HG03565 (cell line): ENCODE data around the gene SUGP1.

Source experiments
- ATAC-seq: cut with Tn5 transposase; IDR thresholded peaks from one replicate; pipeline ENCODE4 v1.9.1; 2021; ENCODE audit warnings: mild to moderate bottlenecking, moderate library complexity; ENCODE audit not compliant: unreplicated experiment

SUGP1 gene

DNA sequence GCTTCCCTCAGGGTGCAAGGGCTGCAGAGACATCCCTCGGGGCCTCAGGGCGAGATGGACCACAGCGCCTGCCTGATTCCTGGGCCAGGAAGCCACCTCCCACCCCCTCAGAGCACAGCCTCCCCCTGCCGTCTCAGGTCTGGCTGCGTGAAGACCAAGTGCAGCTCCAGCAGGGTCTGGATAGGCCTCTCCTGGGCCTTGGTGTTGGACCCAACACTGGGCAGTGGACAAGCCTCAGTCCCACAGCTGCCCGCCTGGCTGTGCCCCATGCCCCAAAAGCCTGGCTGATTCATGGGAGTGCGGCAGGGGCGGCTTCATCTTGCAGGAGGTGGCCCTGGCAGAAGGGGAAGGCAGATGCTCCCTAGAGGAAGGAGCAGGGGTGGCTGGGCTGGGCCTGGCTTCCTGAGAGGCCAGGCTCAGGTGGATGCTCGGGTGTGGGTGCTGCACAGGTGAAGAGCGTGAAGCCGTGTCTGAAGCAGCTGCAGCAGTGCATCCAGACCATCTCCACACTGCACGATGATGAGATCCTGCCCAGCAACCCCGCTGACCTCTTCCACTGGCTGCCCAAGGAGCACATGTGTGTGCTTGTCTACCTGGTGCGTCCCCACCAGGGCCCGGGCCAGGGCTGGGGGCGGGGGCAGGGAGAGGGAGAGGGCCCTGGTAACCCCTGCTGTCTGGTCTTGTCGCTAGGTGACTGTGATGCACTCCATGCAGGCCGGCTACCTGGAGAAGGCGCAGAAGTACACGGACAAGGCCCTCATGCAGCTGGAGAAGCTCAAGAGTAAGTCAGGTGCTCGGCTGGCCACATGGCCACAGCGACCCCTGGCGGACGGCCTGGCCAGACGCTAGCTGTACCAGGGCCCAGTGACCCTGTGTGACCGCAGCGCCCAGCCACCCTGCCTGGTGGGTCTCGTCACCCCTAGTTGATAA is 22.0 kb upstream of the SUGP1 start:
- no peak for ATAC-seq

DNA sequence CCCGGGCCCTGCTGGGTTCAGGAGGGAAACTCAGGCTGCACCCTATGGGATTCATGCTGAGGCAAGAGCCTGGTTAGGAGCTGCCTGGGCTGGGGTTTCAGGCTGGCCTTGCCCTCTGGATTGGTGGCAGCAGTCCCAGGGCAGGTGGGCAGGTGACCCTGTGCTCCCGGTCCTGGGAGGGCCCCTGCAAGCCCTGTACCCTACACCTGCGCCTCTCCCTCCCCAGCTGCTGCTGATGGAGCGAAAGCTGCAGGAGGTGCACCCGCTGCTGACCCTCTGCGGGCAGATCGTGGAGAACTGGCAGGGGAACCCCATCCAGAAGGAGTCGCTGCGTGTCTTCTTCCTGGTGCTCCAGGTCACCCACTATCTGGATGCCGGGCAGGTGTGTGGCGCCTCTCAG is 20.7 kb upstream of the SUGP1 start:
- no peak for ATAC-seq

DNA sequence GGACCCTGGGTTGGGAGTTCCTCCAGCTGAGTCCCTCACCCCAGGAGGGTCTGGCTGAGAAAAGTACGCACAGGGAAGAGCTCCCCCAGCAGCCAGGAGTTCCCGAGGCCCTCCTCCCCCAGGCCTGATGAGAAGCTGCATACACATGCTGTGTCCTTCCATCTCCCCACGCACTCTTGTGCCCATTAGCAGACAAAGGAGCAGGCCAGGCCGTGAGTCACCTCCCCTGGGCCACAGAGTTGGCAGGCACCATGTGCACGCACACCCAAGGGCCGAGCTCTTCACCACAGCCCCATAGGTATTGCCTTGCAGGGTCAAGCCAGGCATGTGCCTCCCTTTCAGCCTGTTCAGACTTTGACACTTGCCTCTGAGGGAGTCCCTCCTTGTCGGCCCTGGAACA is 17.8 kb upstream of the SUGP1 start:
- no peak for ATAC-seq

DNA sequence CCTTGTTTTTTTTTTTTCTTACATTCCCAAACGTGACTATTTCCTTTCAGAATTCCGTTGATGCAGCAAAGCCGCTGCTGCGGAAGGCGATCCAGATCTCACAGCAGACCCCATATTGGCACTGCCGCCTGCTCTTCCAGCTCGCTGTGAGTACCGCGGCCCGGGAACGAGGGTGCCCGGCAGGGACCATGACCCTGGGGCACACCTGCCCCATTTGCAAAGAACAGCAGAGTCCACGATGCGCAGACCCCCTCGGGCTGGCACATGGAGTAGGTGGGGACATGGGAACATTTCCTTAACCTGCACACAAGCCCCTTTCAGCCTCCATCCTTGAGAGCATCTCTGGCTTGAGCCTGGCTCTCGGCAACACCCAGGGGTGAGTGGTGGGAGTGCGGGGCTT is 16.8 kb upstream of the SUGP1 start:
- ATAC-seq, result no peak

DNA sequence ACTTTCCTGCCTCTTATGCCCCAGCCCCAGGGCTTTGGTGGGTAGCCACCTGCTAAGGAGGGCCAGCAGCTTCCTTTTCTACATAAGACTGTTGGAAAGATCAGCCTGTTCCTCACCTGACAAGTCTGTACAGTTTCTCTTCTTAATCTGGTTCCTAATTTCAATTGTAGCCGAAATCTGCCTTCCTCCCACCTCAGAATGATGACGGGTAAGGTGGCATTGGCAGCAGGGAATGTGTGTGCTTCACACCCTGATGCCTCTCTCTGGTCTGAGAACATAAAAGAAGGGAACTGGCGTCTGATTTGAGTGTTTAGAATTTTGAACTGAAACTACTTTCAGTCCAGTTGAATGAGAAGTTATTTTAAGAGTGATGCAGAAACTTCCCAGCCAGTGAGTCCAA is 16.3 kb upstream of the SUGP1 start:
- no peak for ATAC-seq

DNA sequence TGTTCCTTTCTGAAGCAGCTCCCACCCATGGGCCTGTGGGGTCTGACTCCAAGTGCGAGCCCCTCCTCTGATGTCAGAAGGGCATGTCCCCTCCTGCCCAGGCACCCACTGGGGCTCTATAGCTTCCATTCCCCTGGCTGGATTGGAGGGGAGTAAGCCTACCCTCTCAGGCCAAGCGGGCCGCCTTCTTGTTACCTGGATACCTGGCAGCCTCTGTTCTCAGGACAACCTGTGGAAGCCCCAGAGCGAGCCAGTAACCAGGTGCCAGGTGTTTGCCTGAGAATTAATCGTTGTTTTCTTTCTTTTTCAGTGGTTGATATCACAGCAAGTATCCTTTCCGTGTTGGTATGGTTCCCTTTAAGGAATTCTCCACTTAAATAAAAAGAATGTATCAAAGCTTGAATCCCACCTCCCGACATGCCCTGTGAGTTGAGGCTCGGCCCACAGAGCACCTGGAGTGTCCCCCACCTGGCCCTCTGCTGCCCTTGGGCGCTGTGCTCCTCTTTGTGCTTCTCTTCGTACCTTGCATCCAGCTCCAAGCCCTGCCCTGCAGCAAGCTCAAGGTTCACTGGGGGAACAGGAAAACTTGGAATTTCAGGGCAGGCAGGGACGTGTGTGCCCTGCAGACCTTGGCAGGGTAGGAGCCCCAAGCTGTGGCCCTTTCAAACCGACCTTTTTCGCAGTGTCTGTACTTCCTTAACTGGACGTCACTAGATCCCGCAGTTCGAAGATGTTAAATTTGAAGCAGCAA is 15.3 kb upstream of the SUGP1 start:
- no peak for ATAC-seq

DNA sequence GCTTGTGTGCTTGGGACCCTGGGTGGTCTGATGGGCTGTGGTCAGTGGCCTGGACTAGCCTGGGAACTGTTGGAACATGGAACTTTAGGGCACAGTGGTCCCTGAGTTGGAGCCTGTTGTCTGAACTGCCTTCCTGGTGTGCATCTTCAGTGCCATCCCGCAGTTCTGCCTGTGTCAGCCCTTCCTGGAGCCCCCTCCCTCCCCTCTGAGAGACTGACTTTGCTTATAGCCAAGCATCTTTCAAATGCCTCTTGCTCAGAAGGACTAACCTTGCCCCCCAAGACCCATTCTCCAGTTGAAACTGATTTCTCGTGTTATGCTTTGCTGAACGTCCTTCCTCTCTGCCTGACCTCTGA is 14.7 kb upstream of the SUGP1 start:
- no peak for ATAC-seq

DNA sequence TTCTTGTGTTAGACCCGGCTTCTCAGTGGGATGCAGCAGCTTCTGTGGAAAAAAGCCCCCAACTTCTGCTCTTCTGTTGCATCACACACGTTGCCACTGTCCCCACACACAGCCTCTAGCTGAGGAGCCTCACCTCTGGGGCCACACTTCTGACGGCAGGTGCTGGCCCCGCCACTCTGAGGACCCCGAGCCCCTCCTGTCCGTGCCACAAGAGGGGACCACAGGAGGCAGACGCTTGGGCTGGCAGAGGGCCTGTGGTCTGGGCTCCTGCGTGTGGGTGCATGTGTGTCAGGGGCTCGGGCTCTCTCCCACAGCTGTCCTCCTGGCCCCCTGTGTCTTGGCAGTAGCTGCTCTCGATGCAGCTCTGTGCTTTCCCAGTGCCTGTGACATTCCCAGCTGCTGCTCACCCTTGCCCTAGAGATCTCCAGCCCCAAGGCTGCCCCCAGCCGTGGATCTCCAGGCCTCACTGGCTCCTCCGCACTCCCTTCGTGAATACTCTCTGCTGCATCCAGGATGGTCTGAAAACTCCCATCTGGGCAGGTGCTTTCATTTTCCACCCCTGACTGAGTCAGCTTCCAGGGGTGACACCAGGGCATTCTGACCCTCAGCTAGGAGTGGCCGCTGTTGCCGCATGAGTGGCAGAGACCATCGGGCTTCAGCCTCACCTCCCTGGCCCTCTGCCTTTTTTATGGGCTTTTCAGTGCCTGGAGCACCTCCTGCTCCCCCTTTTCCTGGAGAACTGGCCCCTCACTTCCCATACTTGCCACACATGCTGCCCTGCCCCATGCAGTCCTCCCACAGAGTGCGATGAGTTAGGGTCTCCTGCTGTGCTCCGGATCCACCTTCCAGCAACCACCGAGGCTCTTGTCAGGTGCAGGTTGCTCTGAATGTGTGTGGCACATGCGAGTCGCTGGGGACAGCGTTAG is 14.0 kb upstream of the SUGP1 start:
- no peak for ATAC-seq

DNA sequence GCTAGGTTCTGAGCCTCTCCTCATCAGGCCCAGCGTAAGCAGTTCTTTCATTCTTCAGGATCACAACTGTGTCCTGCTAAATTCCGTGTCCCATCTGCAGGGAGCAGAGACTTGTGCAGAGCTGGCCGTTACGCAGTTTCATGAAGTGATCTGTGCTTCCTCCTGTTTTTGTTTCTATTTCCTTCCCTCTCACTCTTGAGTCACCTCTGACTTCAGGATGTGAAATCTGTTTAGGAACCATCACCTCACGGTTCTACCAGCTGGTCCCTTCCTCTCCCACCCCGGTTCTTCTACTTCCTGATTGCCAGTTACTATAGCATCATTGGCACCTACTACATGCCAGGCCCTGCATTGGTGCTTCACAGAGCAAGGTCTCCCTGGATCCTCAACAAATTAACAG is 8.8 kb upstream of the SUGP1 start:
- no peak for ATAC-seq

DNA sequence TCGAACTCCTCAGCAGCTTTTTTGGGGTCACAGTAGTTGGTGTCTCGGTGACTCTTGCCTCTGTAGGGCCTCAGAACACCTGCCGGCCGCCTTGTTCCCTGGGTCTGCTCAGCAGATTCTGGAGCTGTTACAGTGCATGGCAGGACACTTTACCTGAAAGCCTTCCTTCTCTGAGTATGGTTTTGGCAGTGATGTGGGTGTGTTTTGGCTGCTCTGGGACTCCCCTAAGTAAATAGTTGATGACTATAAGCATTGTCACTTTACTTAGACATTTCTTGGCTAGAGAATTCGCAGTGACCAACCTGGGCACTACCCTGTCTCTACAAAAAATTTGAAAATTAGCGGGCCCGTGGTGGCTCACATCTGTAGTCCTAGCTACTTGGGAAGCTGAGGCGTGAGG is 7.4 kb upstream of the SUGP1 start:
- no peak for ATAC-seq

DNA sequence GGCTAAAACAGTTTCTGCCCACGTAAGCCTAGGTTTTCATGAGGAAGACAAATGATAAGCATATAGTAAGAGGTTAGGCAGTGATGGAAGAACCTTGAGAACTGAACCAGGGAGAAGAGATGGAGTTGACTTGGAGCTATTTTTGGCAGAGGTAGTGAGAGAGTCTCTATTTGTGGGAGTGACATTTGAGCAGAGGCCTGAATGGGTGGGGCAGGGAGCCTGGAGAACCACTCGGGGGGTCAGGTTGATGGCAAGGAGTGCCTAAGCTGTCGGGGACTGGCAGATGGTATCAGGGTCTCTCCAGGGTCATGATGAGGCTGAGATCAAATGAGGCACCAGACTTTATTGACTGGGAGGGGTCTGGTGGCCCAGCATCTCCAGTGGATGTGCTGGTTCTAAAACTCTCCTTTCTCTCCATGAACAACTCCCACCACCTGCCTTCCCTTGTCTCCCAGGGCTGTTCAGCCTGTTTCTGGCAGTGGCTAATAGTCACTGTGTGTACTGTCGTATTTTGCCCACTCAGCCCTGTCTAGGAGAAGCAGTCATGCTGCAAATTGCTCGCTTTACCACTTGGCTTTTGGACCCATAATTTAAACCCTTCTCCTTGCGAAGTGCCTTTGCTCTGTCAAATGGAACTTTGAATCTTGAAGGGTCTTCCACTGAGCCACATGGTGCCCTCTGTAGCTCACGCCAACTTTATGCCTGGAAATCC is 3.9 kb upstream of the SUGP1 start:
- ATAC-seq, result no peak

DNA sequence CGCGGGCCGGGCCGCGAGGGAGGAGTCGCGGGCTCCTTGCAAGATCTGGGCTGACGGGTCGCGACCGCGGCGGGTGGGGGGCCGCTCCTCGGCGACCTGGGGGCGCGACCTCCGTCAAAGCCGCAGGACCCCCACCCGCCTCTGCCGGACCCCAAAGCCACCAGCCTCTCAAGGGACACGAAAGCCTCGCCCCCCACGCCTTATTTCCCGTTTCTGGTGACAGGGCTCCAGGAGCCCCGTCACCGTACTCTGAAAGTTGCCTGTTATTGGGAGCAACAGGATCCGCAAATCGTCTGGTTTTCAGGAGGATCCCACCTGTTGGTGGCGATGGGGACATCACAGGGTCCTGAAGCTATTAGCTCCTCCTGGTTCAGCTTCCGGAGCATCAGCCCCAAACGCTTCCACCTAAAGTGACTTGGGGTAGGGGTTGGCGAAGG is 850 bp upstream of the SUGP1 start:
- no peak for ATAC-seq

DNA sequence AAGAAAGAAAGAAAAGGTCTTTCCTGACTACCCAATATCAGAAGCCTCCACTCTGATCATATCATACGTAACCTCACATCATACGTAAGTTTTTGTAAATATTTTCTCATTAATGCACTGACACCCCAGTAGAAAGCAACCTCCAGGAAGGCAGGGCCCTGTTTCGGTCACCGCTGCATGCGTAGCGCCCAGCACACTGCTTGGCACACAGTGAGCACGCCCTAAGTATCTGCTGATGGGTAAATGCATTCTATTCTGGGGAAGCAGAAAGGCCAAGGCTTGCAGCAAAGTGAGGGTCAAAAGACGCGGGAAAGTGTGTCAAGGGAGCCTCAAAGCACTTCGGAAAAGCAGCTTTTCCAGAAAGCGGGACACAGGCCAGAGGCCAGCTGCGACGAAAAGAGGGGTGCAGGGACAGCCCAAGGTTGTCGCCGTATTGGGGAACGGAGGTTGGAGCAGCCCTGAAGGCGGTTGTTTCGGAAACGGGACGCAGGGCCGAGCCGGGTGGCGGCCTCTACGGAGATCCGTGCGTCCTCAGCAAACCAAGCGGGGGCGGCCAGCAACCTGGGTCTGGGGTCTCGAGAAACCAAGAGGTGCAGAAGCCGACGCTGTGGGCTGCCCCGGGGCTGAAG is 463 bp downstream of the SUGP1 start:
- no peak for ATAC-seq

DNA sequence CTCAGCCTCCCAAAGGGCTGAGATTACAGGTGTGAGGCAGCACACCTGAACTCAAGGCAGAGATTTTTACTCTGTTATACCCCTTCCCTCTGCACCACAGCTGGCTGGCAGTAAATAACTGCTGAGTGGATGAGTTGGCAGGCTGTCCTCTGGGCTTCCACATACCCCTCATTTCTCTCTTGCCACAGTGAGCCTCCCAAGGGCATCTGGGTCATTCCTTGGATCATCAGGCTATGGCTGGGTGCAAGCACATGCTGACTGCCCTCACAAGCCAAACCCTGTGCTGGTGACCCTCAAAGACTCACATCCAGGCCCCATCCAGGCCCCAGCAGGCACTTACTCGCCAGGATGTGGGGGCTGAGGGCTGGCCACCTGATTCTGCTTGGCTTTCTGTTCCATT is 4.2 kb downstream of the SUGP1 start:
- no peak for ATAC-seq

DNA sequence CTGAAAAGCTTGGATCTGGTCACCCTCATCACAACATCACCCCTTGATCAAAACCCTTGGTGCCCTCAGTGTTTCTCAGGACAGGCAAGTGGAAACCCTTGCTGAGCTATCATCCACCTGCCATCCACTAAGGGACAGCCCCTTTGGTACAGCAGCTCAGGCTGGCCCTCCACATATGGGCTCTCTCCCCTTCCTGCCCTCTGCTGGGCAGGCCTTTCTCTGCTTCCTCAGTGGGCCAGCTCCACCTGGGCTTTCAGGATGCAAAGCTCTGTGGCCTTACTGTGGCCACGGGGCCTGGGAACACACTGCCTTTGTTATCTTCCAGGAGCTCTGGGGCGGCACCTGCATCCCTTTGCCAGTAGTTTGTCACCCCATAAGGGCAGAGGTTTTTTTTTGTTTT is 4.9 kb downstream of the SUGP1 start:
- no peak for ATAC-seq

DNA sequence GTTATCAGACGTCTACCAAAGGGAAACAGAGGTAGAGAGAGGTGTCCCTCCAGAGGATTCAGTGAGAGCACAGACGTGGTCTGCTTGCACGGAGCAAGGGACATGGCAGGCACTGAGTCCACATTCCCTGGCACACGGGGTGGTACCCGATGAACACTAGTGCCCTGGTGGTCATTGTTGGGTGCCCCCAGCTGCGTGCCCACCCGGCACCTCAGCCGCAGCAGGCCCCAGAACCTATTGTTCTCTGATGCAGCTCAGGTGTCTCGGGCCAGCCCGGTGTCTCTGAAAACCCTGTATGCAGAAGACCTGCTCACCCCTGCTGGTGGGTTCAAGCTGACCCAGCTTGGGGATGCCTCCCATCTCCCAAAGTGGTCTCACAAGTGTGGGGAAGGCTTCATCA is 11.9 kb downstream of the SUGP1 start:
- no peak for ATAC-seq

DNA sequence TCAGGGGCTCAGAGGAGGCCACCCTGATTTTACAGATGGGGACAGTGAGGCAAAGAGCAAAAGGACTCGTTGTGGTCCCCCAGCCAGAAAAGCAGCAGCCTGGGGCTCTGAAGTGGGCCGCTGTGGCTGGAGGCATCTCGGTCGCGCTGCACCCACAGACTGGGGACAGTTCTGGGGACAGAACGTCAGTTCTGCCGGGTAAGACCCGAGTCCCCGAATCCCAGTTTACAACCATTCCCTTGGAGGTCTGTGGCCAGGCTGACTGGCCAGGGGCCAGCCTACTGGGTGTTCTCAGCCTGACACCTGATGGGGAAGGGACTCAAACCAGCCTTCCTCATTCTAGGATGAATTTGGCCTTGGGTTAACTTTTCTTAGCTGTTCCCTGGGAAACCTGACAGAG is 14.1 kb downstream of the SUGP1 start:
- no peak for ATAC-seq

DNA sequence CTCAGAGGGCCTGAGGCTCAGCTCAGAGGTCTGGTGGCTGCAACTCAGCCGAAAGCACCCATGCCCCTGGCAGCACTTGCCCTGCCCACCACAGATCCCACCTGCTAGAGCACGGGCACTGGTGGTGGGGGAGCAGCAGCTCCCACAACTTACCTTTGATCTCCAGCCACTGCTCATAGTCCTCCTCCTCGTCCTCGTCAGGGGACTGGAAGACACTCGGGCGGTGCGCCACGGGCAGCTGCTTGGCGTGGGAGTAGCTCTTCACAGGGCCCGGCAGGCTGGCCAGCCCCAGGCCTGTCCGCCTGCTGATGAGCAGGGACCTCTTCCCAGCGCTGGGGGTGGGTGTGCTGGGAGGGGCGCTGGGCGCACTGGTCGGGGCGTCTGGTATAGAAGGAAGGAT is 14.6 kb downstream of the SUGP1 start:
- no peak for ATAC-seq

DNA sequence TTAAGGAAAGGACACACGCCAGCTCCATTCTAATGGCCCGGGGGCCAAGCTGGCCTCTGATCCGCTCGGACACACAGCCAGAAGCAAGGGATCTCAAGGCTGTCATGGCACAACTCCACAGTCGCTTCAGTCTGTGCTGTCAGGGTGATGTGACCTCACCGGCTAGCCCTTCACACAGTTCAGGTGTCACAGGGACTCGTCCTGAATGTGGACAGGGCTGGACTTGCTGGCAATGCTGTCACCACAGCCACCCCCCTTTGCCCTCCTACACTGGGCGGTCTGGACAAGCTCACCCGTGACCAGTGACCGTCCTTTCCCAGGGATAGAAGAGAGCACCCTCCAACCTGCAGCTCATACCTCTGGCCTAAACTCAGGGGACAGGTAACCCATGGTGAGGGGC is 15.2 kb downstream of the SUGP1 start:
- ATAC-seq, result no peak
